SK-N-SH (cell line): Measurements from ENCODE around the gene PCDHA2. TPM values are rescaled to one million over a fixed set of nuclear protein-coding genes. Genes with fewer than 3 reads are reported as not detected.

Source experiments
- CTCF ChIA-PET: fragments of 300-600, 350-600 bp; formaldehyde crosslinking; extraction: SDS; loops from one replicate; lab custom pipeline; 2021; lab: Yijun Ruan, JAX
- POLR2A ChIA-PET: fragments of 350-600 bp; sonication (Branson Sonifier 250); formaldehyde crosslinking; extraction: SDS; loops from one replicate; lab custom pipeline; 2020; ENCODE audit warnings: antibody characterized with exemption, inconsistent platforms; lab: Yijun Ruan, JAX
- DNase-seq: peaks from one replicate; pipeline ENCODE4 v3.0.0; 2012
- H2AFZ ChIP-seq: fragments of 200-600 bp; sonication (generic); 2 replicates; pipeline ENCODE4 v1.8.1; 2016; ENCODE audit warnings: antibody characterized with exemption, mild to moderate bottlenecking, low read depth
- H3F3A ChIP-seq: fragments of 200-600 bp; sonication (generic); replicated peaks from 2 replicates; pipeline ENCODE3; 2016; ENCODE audit warnings: antibody characterized with exemption, mild to moderate bottlenecking; ENCODE audit not compliant: insufficient read depth
- H3K27ac ChIP-seq, 2 experiments: fragments of 200-500 bp in 1 of 2; fragments of 200-600 bp in 1 of 2; sonication (Bioruptor generic) in 1 of 2; sonication (generic), shearing (Covaris generic) in 1 of 2; 2 replicates each; pipeline versions ENCODE4 v1.5.1 to v1.6.1; 2014 to 2016; ENCODE audit warnings: low read depth in 2 of 2, inconsistent platforms in 1 of 2, low read length in 1 of 2, mild to moderate bottlenecking in 1 of 2, mixed read lengths in 1 of 2
- H3K27me3 ChIP-seq: fragments of 200-600 bp; sonication (generic), shearing (Covaris generic); 2 replicates; pipeline ENCODE4 v1.6.1; 2016; ENCODE audit warnings: mixed run types; ENCODE audit not compliant: insufficient read depth
- H3K36me3 ChIP-seq, 2 experiments: fragments of 200-500 bp in 1 of 2; fragments of 200-600 bp in 1 of 2; sonication (Bioruptor generic) in 1 of 2; sonication (generic) in 1 of 2; replicated peaks in 1 of 2; 2 replicates each; pipeline versions ENCODE3 to v1.5.1; 2014 to 2016; ENCODE audit warnings: low read length in 1 of 2, mild to moderate bottlenecking in 1 of 2; ENCODE audit not compliant: insufficient read depth in 2 of 2, control insufficient read depth in 1 of 2
- H3K4me1 ChIP-seq, 2 experiments: fragments of 200-500 bp in 1 of 2; fragments of 200-600 bp in 1 of 2; sonication (Bioruptor generic) in 1 of 2; sonication (generic), shearing (Covaris generic) in 1 of 2; 2 replicates each; pipeline versions ENCODE4 v1.5.1 to v1.6.1; 2014 to 2016; ENCODE audit warnings: low read depth in 1 of 2, low read length in 1 of 2, mixed run types in 1 of 2; ENCODE audit not compliant: insufficient read depth in 2 of 2, control insufficient read depth in 1 of 2
- H3K4me2 ChIP-seq: fragments of 200-600 bp; sonication (generic), shearing (Covaris generic); 2 replicates; pipeline ENCODE4 v1.6.1; 2017; ENCODE audit warnings: mixed run types
- H3K4me3 ChIP-seq, 2 experiments: fragments of 200-500 bp in 1 of 2; fragments of 200-600 bp in 1 of 2; sonication (Bioruptor generic) in 1 of 2; sonication (generic), shearing (Covaris generic) in 1 of 2; 2 replicates each; pipeline versions ENCODE4 v1.5.1 to v1.8.1; 2014 to 2016; ENCODE audit warnings: low read depth in 2 of 2, inconsistent platforms in 1 of 2, low read length in 1 of 2, mild to moderate bottlenecking in 1 of 2, mixed read lengths in 1 of 2, moderate library complexity in 1 of 2
- H3K79me2 ChIP-seq: fragments of 200-600 bp; sonication (generic); 2 replicates; pipeline ENCODE4 v1.8.1; 2017; ENCODE audit warnings: mild to moderate bottlenecking; ENCODE audit not compliant: insufficient read depth
- H3K9ac ChIP-seq: fragments of 200-600 bp; sonication (generic); 2 replicates; pipeline ENCODE4 v1.6.1; 2017; ENCODE audit warnings: mixed run types
- H3K9me2 ChIP-seq: fragments of 200-600 bp; sonication (generic); 2 replicates; pipeline ENCODE4 v1.6.1; 2017; ENCODE audit warnings: mixed run types
- H3K9me3 ChIP-seq: fragments of 200-600 bp; sonication (generic); 2 replicates; pipeline ENCODE4 v1.6.1; 2017; ENCODE audit warnings: mixed run types, mild to moderate bottlenecking, moderate library complexity
- H4K20me1 ChIP-seq: fragments of 200-600 bp; sonication (generic); 2 replicates; pipeline ENCODE4 v1.6.1; 2017; ENCODE audit warnings: mild to moderate bottlenecking, mixed run types; ENCODE audit not compliant: insufficient read depth
- CHD2 ChIP-seq: fragments of 150-350 bp; IDR thresholded peaks from 2 replicates; pipeline ENCODE4 v1.6.1; 2018; ENCODE audit warnings: low read length; ENCODE audit not compliant: partially characterized antibody
- ELF1 ChIP-seq: IDR thresholded peaks from 2 replicates; pipeline ENCODE4 v1.4.0; 2012
- EP300 ChIP-seq, 2 experiments: IDR thresholded peaks; 2 replicates each; pipeline versions ENCODE4 v1.4.0 to v1.6.1; 2012; ENCODE audit warnings: borderline replicate concordance in 1 of 2, low read depth in 1 of 2, low read length in 1 of 2
- EZH2phosphoT487 ChIP-seq: fragments of 200-600 bp; sonication (generic); IDR thresholded peaks from 2 replicates; pipeline ENCODE4 v1.6.1; 2017; ENCODE audit warnings: low read depth, mixed run types, mild to moderate bottlenecking, antibody characterized with exemption, moderate library complexity, borderline replicate concordance
- FOSL2 ChIP-seq: IDR thresholded peaks from 2 replicates; pipeline ENCODE4 v1.4.0; 2012; ENCODE audit warnings: low read depth, mild to moderate bottlenecking, moderate library complexity, borderline replicate concordance
- FOXJ3 ChIP-seq: sonication (generic); formaldehyde crosslinking; IDR thresholded peaks from 2 replicates; pipeline ENCODE4 v1.5.1; 2020; ENCODE audit warnings: mild to moderate bottlenecking, missing genetic modification reagents
- FOXM1 ChIP-seq: IDR thresholded peaks from 2 replicates; pipeline ENCODE4 v1.4.0; 2012; ENCODE audit warnings: low read depth, mild to moderate bottlenecking
- GABPA ChIP-seq: IDR thresholded peaks from 2 replicates; pipeline ENCODE4 v1.4.0; 2012; ENCODE audit warnings: low read depth, mild to moderate bottlenecking
- GATA2 ChIP-seq: sonication (generic); formaldehyde crosslinking; IDR thresholded peaks from 2 replicates; pipeline ENCODE4 v1.5.0; 2020; ENCODE audit warnings: mild to moderate bottlenecking, missing genetic modification reagents
- NFIC ChIP-seq: IDR thresholded peaks from 2 replicates; pipeline ENCODE4 v1.4.0; 2012; ENCODE audit warnings: borderline replicate concordance
- NRF1 ChIP-seq: IDR thresholded peaks from 2 replicates; pipeline ENCODE4 v1.6.1; 2012; ENCODE audit warnings: low read depth, mild to moderate bottlenecking, low read length
- RXRA ChIP-seq: IDR thresholded peaks from 2 replicates; pipeline ENCODE4 v1.4.0; 2012; ENCODE audit warnings: low read depth, mild to moderate bottlenecking, borderline replicate concordance
- SIN3A ChIP-seq: IDR thresholded peaks from 2 replicates; pipeline ENCODE4 v1.6.1; 2012; ENCODE audit warnings: low read depth, mild to moderate bottlenecking, low read length, moderate library complexity, borderline replicate concordance
- SMC3 ChIP-seq: IDR thresholded peaks from 2 replicates; pipeline ENCODE4 v1.6.1; 2012; ENCODE audit warnings: low read depth, low read length, improper control_type of control experiment
- YY1 ChIP-seq: IDR thresholded peaks from 2 replicates; pipeline ENCODE4 v1.4.0; 2012; ENCODE audit warnings: low read depth, mild to moderate bottlenecking
- WGBS: methylation state at CpG from one replicate; pipeline ENCODE4 v1.1.6; 2017; ENCODE audit warnings: low lambda C conversion rate; 5-methylcytosine and 5-hydroxymethylcytosine counted together
- polyA plus RNA-seq, 3 experiments: library from polyadenylated mRNA; depleted of rRNA; stranded (reverse); fragments of >200 nt; gene quantifications; 2 replicates each; pipeline ENCODE4 v1.2.3, GENCODE V29; 2012
- TF ChIP-seq, protein P1 (sequence below): fragments of 200-600 bp; sonication (generic); IDR thresholded peaks from 2 replicates; pipeline ENCODE4 v1.6.1; 2017; ENCODE audit warnings: antibody characterized with exemption, mild to moderate bottlenecking, moderate library complexity

Gene PCDHA2
- polyA plus RNA-seq, 1 of the 3 experiments (the other 2 are of a cell fraction) = not detected

GRCh38 chr5:140840978-140841962 is 46.6 kb downstream of the PCDHA2 start, which contains the start of gene PCDHA8 (continued):
- TF ChIP-seq, protein P1, sequence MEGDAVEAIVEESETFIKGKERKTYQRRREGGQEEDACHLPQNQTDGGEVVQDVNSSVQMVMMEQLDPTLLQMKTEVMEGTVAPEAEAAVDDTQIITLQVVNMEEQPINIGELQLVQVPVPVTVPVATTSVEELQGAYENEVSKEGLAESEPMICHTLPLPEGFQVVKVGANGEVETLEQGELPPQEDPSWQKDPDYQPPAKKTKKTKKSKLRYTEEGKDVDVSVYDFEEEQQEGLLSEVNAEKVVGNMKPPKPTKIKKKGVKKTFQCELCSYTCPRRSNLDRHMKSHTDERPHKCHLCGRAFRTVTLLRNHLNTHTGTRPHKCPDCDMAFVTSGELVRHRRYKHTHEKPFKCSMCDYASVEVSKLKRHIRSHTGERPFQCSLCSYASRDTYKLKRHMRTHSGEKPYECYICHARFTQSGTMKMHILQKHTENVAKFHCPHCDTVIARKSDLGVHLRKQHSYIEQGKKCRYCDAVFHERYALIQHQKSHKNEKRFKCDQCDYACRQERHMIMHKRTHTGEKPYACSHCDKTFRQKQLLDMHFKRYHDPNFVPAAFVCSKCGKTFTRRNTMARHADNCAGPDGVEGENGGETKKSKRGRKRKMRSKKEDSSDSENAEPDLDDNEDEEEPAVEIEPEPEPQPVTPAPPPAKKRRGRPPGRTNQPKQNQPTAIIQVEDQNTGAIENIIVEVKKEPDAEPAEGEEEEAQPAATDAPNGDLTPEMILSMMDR = peak; percentile 87
- TF ChIP-seq NRF1 = no peak
- TF ChIP-seq RXRA = no peak
- peak; percentile 65 for TF ChIP-seq SMC3
- peak; percentile 75 for TF ChIP-seq ELF1
- peak; percentile 27 for TF ChIP-seq CHD2
- TF ChIP-seq FOSL2 = no peak
- no peak for TF ChIP-seq FOXJ3 (CRISPR knock-in tag)
- TF ChIP-seq FOXM1 = no peak

DNA sequence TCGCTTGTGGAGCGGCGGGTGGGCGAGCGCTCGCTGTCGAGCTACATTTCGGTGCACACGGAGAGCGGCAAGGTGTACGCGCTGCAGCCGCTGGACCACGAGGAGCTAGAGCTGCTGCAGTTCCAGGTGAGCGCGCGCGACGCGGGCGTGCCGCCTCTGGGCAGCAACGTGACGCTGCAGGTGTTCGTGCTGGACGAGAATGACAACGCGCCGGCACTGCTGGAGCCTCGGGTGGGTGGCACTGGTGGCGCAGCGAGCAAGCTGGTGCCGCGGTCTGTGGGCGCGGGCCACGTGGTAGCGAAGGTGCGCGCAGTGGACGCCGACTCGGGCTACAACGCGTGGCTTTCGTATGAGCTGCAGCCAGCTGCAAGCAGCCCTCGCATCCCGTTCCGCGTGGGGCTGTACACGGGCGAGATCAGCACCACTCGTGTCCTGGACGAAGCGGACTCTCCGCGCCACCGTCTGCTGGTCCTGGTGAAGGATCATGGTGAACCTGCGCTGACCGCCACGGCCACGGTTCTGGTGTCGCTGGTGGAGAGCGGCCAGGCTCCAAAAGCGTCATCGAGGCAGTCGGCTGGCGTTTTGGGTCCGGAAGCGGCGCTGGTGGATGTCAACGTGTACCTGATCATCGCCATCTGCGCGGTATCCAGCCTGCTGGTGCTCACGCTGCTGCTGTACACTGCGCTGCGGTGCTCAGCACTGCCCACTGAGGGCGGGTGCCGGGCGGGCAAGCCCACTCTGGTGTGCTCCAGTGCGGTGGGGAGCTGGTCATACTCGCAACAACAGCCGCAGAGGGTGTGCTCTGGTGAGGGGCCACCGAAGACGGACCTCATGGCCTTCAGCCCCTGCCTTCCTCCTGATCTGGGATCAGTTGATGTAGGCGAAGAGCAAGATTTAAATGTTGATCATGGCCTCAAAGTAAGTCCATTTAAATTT is 48.4 kb downstream of the PCDHA2 start:
- H3K4me1 ChIP-seq = no peaks in the 10 kb centered on the region
- H3K27ac ChIP-seq = no peak overlapping the region
- CTCF ChIA-PET = interaction anchor here (0.8 to 4.9 kb wide), 6 partner anchors 19 to 307 kb away, joined by 3 to 189 read pairs (median 18); partner anchors contain the start of genes PCDHA1, PCDHA4 and PCDHB6
- no peaks in the 10 kb centered on the region for H3K36me3 ChIP-seq
- H2AFZ ChIP-seq = no peak overlapping the region
- H3F3A ChIP-seq = no peaks in the 10 kb centered on the region
- H3K4me2 ChIP-seq = no peak overlapping the region
- DNase-seq = no peak
- TF ChIP-seq GATA2 (CRISPR knock-in tag) (no peak), FOXM1 (no peak), YY1 (no peak), EP300 (IDR thresholded peaks at IDR 0.05; ENCODE audit: borderline replicate concordance in 1 of 2, low read depth in 1 of 2, low read length in 1 of 2) (no peak), RXRA (no peak), NFIC (no peak), CHD2 (no peak), EZH2phosphoT487 (no peak), GABPA (no peak), SIN3A (no peak), SMC3 (no peak), FOXJ3 (CRISPR knock-in tag) (no peak)
- TF ChIP-seq, protein P1 = no peak
- POLR2A ChIA-PET = no interaction called here
- no peaks in the 10 kb centered on the region for H3K9me3 ChIP-seq
- H3K9ac ChIP-seq = no peak overlapping the region
- H3K9me2 ChIP-seq = no peaks in the 10 kb centered on the region
- no peaks in the 10 kb centered on the region for H4K20me1 ChIP-seq
- no peaks in the 10 kb centered on the region for H3K79me2 ChIP-seq
- H3K27me3 ChIP-seq = no peaks in the 10 kb centered on the region
- WGBS = 91% methylated on average over 18 of the region's 87 CpGs
- no peak overlapping the region for H3K4me3 ChIP-seq
